Immature natural killer cell (primary cell): ENCODE results near the gene SAMD8. TPM values are rescaled to one million over a fixed set of nuclear protein-coding genes. Genes with fewer than 3 reads are reported as not detected.
A peak's percentile ranks its signal among the peaks of the same experiment; 100 is the strongest.

Experiments used
- DNase-seq, 3 donors: peaks; one replicate each; pipeline ENCODE4 v3.0.0; 2022; ENCODE audit warnings: mixed read lengths in 1 of 3
- H3K27ac Mint-ChIP-seq, 6 donors: one replicate each; pipeline ENCODE4 v1.8.0; 2020; ENCODE audit warnings: mixed read lengths in 6 of 6, mild to moderate bottlenecking in 5 of 6, inconsistent platforms in 4 of 6, moderate library complexity in 3 of 6
- H3K27me3 Mint-ChIP-seq, 3 donors: one replicate each; pipeline ENCODE4 v1.8.0; 2020 to 2021; ENCODE audit warnings: low read depth in 3 of 3, mild to moderate bottlenecking in 3 of 3, mixed read lengths in 3 of 3, moderate library complexity in 3 of 3, inconsistent platforms in 1 of 3
- H3K36me3 Mint-ChIP-seq, 3 donors: one replicate each; pipeline ENCODE4 v1.8.0; 2020; ENCODE audit warnings: mixed read lengths in 3 of 3, inconsistent platforms in 2 of 3, mild to moderate bottlenecking in 2 of 3
- H3K4me1 Mint-ChIP-seq, 2 donors: one replicate each; pipeline ENCODE4 v1.8.0; 2020; ENCODE audit warnings: inconsistent platforms in 2 of 2, mild to moderate bottlenecking in 2 of 2, mixed read lengths in 2 of 2, moderate library complexity in 1 of 2
- H3K4me3 Mint-ChIP-seq, 5 donors: one replicate each; pipeline ENCODE4 v1.8.0; 2020; ENCODE audit warnings: mild to moderate bottlenecking in 5 of 5, mixed read lengths in 5 of 5, inconsistent platforms in 3 of 5, moderate library complexity in 3 of 5
- H3K9me3 Mint-ChIP-seq, 6 donors: one replicate each; pipeline ENCODE4 v1.8.0; 2020; ENCODE audit warnings: mild to moderate bottlenecking in 6 of 6, mixed read lengths in 6 of 6, inconsistent platforms in 4 of 6, moderate library complexity in 3 of 6
- polyA plus RNA-seq, 3 donors: library from polyadenylated mRNA; unstranded; fragments of 300-500 nt; fragmentation: Illumina TruSeq; gene quantifications; one replicate each; pipeline ENCODE4 v1.2.3, GENCODE V29; 2021

The SAMD8 gene
- 10 to 100 TPM in 1 of 3 donors, 1 to 10 TPM in 2; 5.2 to 12.6 (median 9.8) TPM for polyA plus RNA-seq

- peak within 1 kb of the TSS; percentile 87 to 95 (median 93) for H3K27ac Mint-ChIP-seq
- H3K4me3 Mint-ChIP-seq: peak within 1 kb of the TSS; percentile 83 to 94 (median 84)
- peak; percentile 91 to 94 (median 94) for DNase-seq
- H3K36me3 Mint-ChIP-seq: no peaks in the 10 kb centered on the region
- H3K27me3 Mint-ChIP-seq: peaks cover 0 to 10% (median 4%) of the 10 kb centered on the region in 3 donors
- H3K9me3 Mint-ChIP-seq: peaks cover 0 to 1% (median 0%) of the 10 kb centered on the region in 6 donors
- peaks cover 49 to 70% of the 10 kb centered on the region in 2 donors for H3K4me1 Mint-ChIP-seq
Measured at GRCh38 chr10:75111365-75111906, at the start of gene SAMD8. Gene SAMD8, plus strand, starts transcription at chr10:75111656. Its CDS starts 38,873 bp downstream, at chr10:75150529.

GRCh38 chr10:75061709-75062505, 49.5 kb upstream of the SAMD8 start:
- Mint-ChIP-seq H3K4me1 (no peaks in the 10 kb centered on the region), H3K27ac (no peak overlapping the region), H3K36me3 (no peaks in the 10 kb centered on the region), H3K4me3 (no peak overlapping the region), H3K27me3 (peaks cover 0 to 5% (median 1%) of the 10 kb centered on the region in 3 donors), H3K9me3 (peaks cover 0 to 2% (median 0%) of the 10 kb centered on the region in 6 donors)
- DNase-seq: no peak

GRCh38 chr10:75062506-75063299, 48.8 kb upstream of the SAMD8 start:
- no peak for DNase-seq
- peaks cover 0 to 5% (median 1%) of the 10 kb centered on the region in 3 donors for H3K27me3 Mint-ChIP-seq
- no peaks in the 10 kb centered on the region for H3K4me1 Mint-ChIP-seq
- H3K4me3 Mint-ChIP-seq: no peak overlapping the region
- no peaks in the 10 kb centered on the region for H3K36me3 Mint-ChIP-seq
- no peak overlapping the region for H3K27ac Mint-ChIP-seq
- peaks cover 0 to 2% (median 0%) of the 10 kb centered on the region in 6 donors for H3K9me3 Mint-ChIP-seq

- Mint-ChIP-seq H3K4me1 (no peaks in the 10 kb centered on the region), H3K4me3 (no peak overlapping the region), H3K27me3 (peaks cover 0 to 5% (median 1%) of the 10 kb centered on the region in 3 donors), H3K36me3 (no peaks in the 10 kb centered on the region), H3K9me3 (peaks cover 0 to 2% (median 0%) of the 10 kb centered on the region in 6 donors), H3K27ac (no peak overlapping the region)
- DNase-seq: no peak
Measured at GRCh38 chr10:75063461-75064230, 47.8 kb upstream of the SAMD8 start.

- Mint-ChIP-seq H3K27ac (no peak overlapping the region), H3K4me1 (no peaks in the 10 kb centered on the region), H3K36me3 (no peaks in the 10 kb centered on the region), H3K27me3 (peaks cover 0 to 2% (median 0%) of the 10 kb centered on the region in 3 donors), H3K4me3 (no peak overlapping the region), H3K9me3 (peaks cover 0 to 2% (median 0%) of the 10 kb centered on the region in 6 donors)
- DNase-seq: no peak
Measured at GRCh38 chr10:75065076-75065475, 46.4 kb upstream of the SAMD8 start.

- H3K9me3 Mint-ChIP-seq: peaks cover 0 to 2% (median 0%) of the 10 kb centered on the region in 6 donors
- no peak for DNase-seq
- peaks cover 0 to 2% (median 0%) of the 10 kb centered on the region in 3 donors for H3K27me3 Mint-ChIP-seq
- H3K4me1 Mint-ChIP-seq: no peaks in the 10 kb centered on the region
- H3K36me3 Mint-ChIP-seq: no peaks in the 10 kb centered on the region
- no peak overlapping the region for H3K4me3 Mint-ChIP-seq
- no peak overlapping the region for H3K27ac Mint-ChIP-seq
Measured at GRCh38 chr10:75066271-75066670, 45.2 kb upstream of the SAMD8 start.

GRCh38 chr10:75067272-75067671, 44.2 kb upstream of the SAMD8 start:
- peaks cover 0 to 2% (median 0%) of the 10 kb centered on the region in 3 donors for H3K27me3 Mint-ChIP-seq
- no peaks in the 10 kb centered on the region for H3K4me1 Mint-ChIP-seq
- H3K4me3 Mint-ChIP-seq: no peak overlapping the region
- no peak for DNase-seq
- no peaks in the 10 kb centered on the region for H3K36me3 Mint-ChIP-seq
- no peaks in the 10 kb centered on the region for H3K9me3 Mint-ChIP-seq
- H3K27ac Mint-ChIP-seq: no peak overlapping the region

GRCh38 chr10:75068523-75068922, 42.9 kb upstream of the SAMD8 start:
- Mint-ChIP-seq H3K27ac (no peak overlapping the region), H3K4me3 (no peak overlapping the region), H3K27me3 (peaks cover 0 to 2% (median 0%) of the 10 kb centered on the region in 3 donors), H3K9me3 (no peaks in the 10 kb centered on the region), H3K36me3 (no peaks in the 10 kb centered on the region), H3K4me1 (no peaks in the 10 kb centered on the region)
- no peak for DNase-seq

GRCh38 chr10:75070476-75070875, 41.0 kb upstream of the SAMD8 start:
- no peak for DNase-seq
- no peaks in the 10 kb centered on the region for H3K36me3 Mint-ChIP-seq
- H3K27ac Mint-ChIP-seq: peak overlapping the region in 2 of 6 donors; percentile 25 to 46
- H3K9me3 Mint-ChIP-seq: no peaks in the 10 kb centered on the region
- peaks cover 18 to 20% of the 10 kb centered on the region in 2 donors for H3K4me1 Mint-ChIP-seq
- no peak overlapping the region for H3K4me3 Mint-ChIP-seq
- peaks cover 1 to 2% (median 2%) of the 10 kb centered on the region in 3 donors for H3K27me3 Mint-ChIP-seq

GRCh38 chr10:75070961-75071428, 40.5 kb upstream of the SAMD8 start:
- peak overlapping the region in 1 of 6 donors; percentile 46 for H3K27ac Mint-ChIP-seq
- no peak overlapping the region for H3K4me3 Mint-ChIP-seq
- H3K36me3 Mint-ChIP-seq: no peaks in the 10 kb centered on the region
- H3K9me3 Mint-ChIP-seq: no peaks in the 10 kb centered on the region
- no peak for DNase-seq
- peaks cover 20 to 21% of the 10 kb centered on the region in 2 donors for H3K4me1 Mint-ChIP-seq
- H3K27me3 Mint-ChIP-seq: peaks cover 0 to 2% (median 1%) of the 10 kb centered on the region in 3 donors

GRCh38 chr10:75071756-75072155, 39.7 kb upstream of the SAMD8 start:
- Mint-ChIP-seq H3K4me1 (peaks cover 20 to 26% of the 10 kb centered on the region in 2 donors), H3K27ac (no peak overlapping the region)
- no peak for DNase-seq

GRCh38 chr10:75072727-75073126, 38.7 kb upstream of the SAMD8 start:
- peaks cover 22 to 26% of the 10 kb centered on the region in 2 donors for H3K4me1 Mint-ChIP-seq
- peaks cover 0 to 2% (median 1%) of the 10 kb centered on the region in 3 donors for H3K27me3 Mint-ChIP-seq
- DNase-seq: no peak
- no peaks in the 10 kb centered on the region for H3K36me3 Mint-ChIP-seq
- no peak overlapping the region for H3K4me3 Mint-ChIP-seq
- H3K27ac Mint-ChIP-seq: no peak overlapping the region
- H3K9me3 Mint-ChIP-seq: no peaks in the 10 kb centered on the region

More at GRCh38 chr10:75071756-75072155, 39.7 kb upstream of the SAMD8 start:
- H3K4me3 Mint-ChIP-seq: no peak overlapping the region
- no peaks in the 10 kb centered on the region for H3K36me3 Mint-ChIP-seq
- no peaks in the 10 kb centered on the region for H3K9me3 Mint-ChIP-seq
- peaks cover 0 to 2% (median 1%) of the 10 kb centered on the region in 3 donors for H3K27me3 Mint-ChIP-seq

GRCh38 chr10:75073442-75073841, 38.0 kb upstream of the SAMD8 start:
- Mint-ChIP-seq H3K27ac (no peak overlapping the region), H3K36me3 (no peaks in the 10 kb centered on the region), H3K4me1 (peaks cover 22 to 26% of the 10 kb centered on the region in 2 donors), H3K9me3 (no peaks in the 10 kb centered on the region), H3K27me3 (peaks cover 0 to 2% (median 1%) of the 10 kb centered on the region in 3 donors), H3K4me3 (no peak overlapping the region)
- no peak for DNase-seq
